ENCODE measurements around the gene ST7L. TPM values are rescaled to one million over a fixed set of nuclear protein-coding genes. Genes with fewer than 3 reads are reported as not detected.

ST7L gene
- total RNA-seq, 1 donor from 2014 or later, result 16.7 TPM

GRCh38 chr1:112618114-112618720, 724 bp downstream of the ST7L start:
- Histone ChIP-seq H3K4me1 (peaks cover 44% of the 10 kb centered on the region), H3K9me3 (no peaks in the 10 kb centered on the region), H3K36me3 (peaks cover 0 to 7% of the 10 kb centered on the region in 2 donors), H3K27me3 (no peaks in the 10 kb centered on the region), H3K27ac (peak overlapping the region; percentile 99), H3K4me3 (peak overlapping the region; percentile 97 to 98)
- no peak for DNase-seq (ENCODE audit: extremely low spot score in 2 of 2)
- TF ChIP-seq CTCF (IDR thresholded peaks at IDR 0.05) (no peak), POLR2AphosphoS5 (IDR thresholded peaks at IDR 0.05; ENCODE audit: insufficient read depth in 1 of 2, low read depth in 1 of 2) (peak in 1 of 2 donors; percentile 17)
- intact Hi-C loops (cut with DNase I), result loop anchor here (2.0 kb wide), 1 partner anchor 89 kb away; the partner anchor contains the start of gene RHOC

- intact Hi-C loops (cut with DNase I), result no loop called here
- Histone ChIP-seq H3K4me1 (peaks cover 29% of the 10 kb centered on the region), H3K4me3 (no peak overlapping the region), H3K36me3 (peaks cover 0 to 30% of the 10 kb centered on the region in 2 donors), H3K27ac (no peak overlapping the region), H3K27me3 (no peaks in the 10 kb centered on the region), H3K9me3 (no peaks in the 10 kb centered on the region)
- no peak for DNase-seq (ENCODE audit: extremely low spot score in 2 of 2)
- peak in 1 of 3 experiments; percentile 40 for TF ChIP-seq CTCF (IDR thresholded peaks at IDR 0.05)
- peak in 1 of 2 donors; percentile 26 for TF ChIP-seq POLR2AphosphoS5 (IDR thresholded peaks at IDR 0.05; ENCODE audit: insufficient read depth in 1 of 2, low read depth in 1 of 2)
- no peak for TF ChIP-seq POLR2A (IDR thresholded peaks at IDR 0.05)
Measured at GRCh38 chr1:112614460-112615065, 4.4 kb downstream of the ST7L start.

- intact Hi-C loops (cut with DNase I), result no loop called here
- no peaks in the 10 kb centered on the region for H3K27me3 ChIP-seq
Measured at GRCh38 chr1:112605633-112606327, 13.2 kb downstream of the ST7L start.

GRCh38 chr1:112603541-112603940, 15.4 kb downstream of the ST7L start:
- no peak for DNase-seq (ENCODE audit: extremely low spot score in 2 of 2)
- intact Hi-C loops (cut with DNase I), result no loop called here
- no peak for TF ChIP-seq POLR2A (IDR thresholded peaks at IDR 0.05)
- no peak for TF ChIP-seq CTCF (IDR thresholded peaks at IDR 0.05)
- no peak for TF ChIP-seq POLR2AphosphoS5 (IDR thresholded peaks at IDR 0.05; ENCODE audit: insufficient read depth in 1 of 2, low read depth in 1 of 2)
- Histone ChIP-seq H3K27ac (no peak overlapping the region), H3K4me1 (peaks cover 6% of the 10 kb centered on the region), H3K36me3 (peaks cover 0 to 26% of the 10 kb centered on the region in 2 donors), H3K4me3 (no peak overlapping the region), H3K9me3 (no peaks in the 10 kb centered on the region), H3K27me3 (no peaks in the 10 kb centered on the region)

More at GRCh38 chr1:112605633-112606327, 13.2 kb downstream of the ST7L start:
- Histone ChIP-seq H3K4me3 (no peak overlapping the region), H3K4me1 (peaks cover 6% of the 10 kb centered on the region), H3K9me3 (no peaks in the 10 kb centered on the region), H3K27ac (peak overlapping the region; percentile 68), H3K36me3 (peaks cover 0 to 39% of the 10 kb centered on the region in 2 donors)
- no peak for TF ChIP-seq POLR2A (IDR thresholded peaks at IDR 0.05)
- peak in 1 of 2 donors; percentile 65 for TF ChIP-seq POLR2AphosphoS5 (IDR thresholded peaks at IDR 0.05; ENCODE audit: insufficient read depth in 1 of 2, low read depth in 1 of 2)
- DNase-seq (ENCODE audit: extremely low spot score in 2 of 2), result no peak

GRCh38 chr1:112603012-112603411, 15.9 kb downstream of the ST7L start:
- H3K4me1 ChIP-seq, result peaks cover 6% of the 10 kb centered on the region
- no peaks in the 10 kb centered on the region for H3K9me3 ChIP-seq
- no peak overlapping the region for H3K27ac ChIP-seq
- peaks cover 0 to 21% of the 10 kb centered on the region in 2 donors for H3K36me3 ChIP-seq
- intact Hi-C loops (cut with DNase I), result no loop called here
- no peak overlapping the region for H3K4me3 ChIP-seq
- no peak for DNase-seq (ENCODE audit: extremely low spot score in 2 of 2)
- H3K27me3 ChIP-seq, result no peaks in the 10 kb centered on the region
- TF ChIP-seq POLR2AphosphoS5 (IDR thresholded peaks at IDR 0.05; ENCODE audit: insufficient read depth in 1 of 2, low read depth in 1 of 2) (no peak), CTCF (IDR thresholded peaks at IDR 0.05) (no peak), POLR2A (IDR thresholded peaks at IDR 0.05) (no peak)
